Gastroesophageal sphincter (tissue), 3 donors: ENCODE results near the gene TMC1.

Source experiments
- CTCF ChIP-seq, 4 experiments: fragments of 200-600 bp in 2 of 4; fragments of 450-650 bp in 2 of 4; sonication (generic) in 1 of 4; IDR thresholded peaks; one replicate each; pipeline ENCODE4 v1.5.1; 2017 to 2019; ENCODE audit warnings: antibody characterized with exemption in 4 of 4, mild to moderate bottlenecking in 2 of 4, moderate library complexity in 2 of 4
- EP300 ChIP-seq: sonication (generic); formaldehyde crosslinking; IDR thresholded peaks from one replicate; pipeline ENCODE4 v1.6.1; 2017; ENCODE audit warnings: antibody characterized with exemption, mild to moderate bottlenecking
- POLR2A ChIP-seq, 2 donors: fragments of 450-650 bp; IDR thresholded peaks; one replicate each; pipeline ENCODE4 v1.6.1; 2017; ENCODE audit warnings: antibody characterized with exemption in 2 of 2, mild to moderate bottlenecking in 2 of 2, moderate library complexity in 1 of 2

GRCh38 chr9:72622186-72622585, 100.8 kb downstream of the TMC1 start:
- TF ChIP-seq CTCF (IDR thresholded peaks at IDR 0.05) (no peak), POLR2A (IDR thresholded peaks at IDR 0.05) (no peak), EP300 (no peak)
